NCI-H82 (cell line): ENCODE data around the gene PRDX6.
"Not testable (repeated sequence)": the region's sequence is repeated elsewhere in the genome, so short reads cannot be mapped to it uniquely, and the experiment has no call there.

ENCODE experiments used
- DNase-seq: peaks from one replicate; lab custom pipeline; 2025; lab: John Stamatoyannopoulos, UW

The PRDX6 gene

GRCh38 chr1:173477286-173478093 lies at the start of gene PRDX6:
Gene PRDX6 (plus strand): TSS chr1:173477335. CDS start chr1:173477398, 63 bp downstream.
- DNase-seq: peak; percentile 67

GRCh38 chr1:173429471-173430402 lies 47.4 kb upstream of the PRDX6 start:
- DNase-seq: peak; percentile 96

- peak; percentile 86 for DNase-seq
Measured at GRCh38 chr1:173430677-173431303, 46.3 kb upstream of the PRDX6 start.

DNA sequence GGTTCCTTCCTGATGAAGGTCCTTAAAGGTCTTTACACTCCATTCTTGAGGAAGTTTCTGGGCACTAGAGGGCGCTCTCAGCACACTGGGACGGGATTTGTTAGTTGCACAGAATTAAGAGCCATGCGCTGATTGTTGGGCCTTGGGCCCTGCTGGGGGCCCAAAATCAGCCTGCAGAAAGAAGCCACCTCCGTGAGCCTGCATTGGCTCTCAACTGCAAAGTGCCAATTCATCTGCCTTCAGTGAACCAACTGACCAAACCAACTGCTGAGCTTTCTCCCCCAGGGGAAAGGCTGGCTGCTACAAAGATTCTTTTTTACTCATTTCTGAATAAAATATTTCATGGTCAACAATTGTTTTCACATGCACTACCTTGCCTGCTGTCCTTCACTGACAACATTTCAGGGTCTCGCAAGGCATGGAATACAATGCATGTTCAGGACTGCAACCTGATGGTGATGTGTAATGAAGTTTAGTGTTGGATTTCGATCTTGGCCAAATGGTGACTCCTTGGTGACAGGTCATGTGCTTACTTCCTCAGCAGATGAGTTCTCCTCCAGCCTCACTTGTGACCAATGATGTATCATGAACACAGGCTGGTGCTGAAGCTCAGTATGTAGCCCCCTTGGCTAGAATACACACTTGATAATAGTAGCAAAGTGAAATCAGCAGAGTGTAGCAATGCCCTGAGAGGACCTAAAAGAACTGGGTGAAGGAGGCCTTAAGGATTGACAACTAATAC lies 45.7 kb upstream of the PRDX6 start:
- peak; percentile 99 for DNase-seq

DNA sequence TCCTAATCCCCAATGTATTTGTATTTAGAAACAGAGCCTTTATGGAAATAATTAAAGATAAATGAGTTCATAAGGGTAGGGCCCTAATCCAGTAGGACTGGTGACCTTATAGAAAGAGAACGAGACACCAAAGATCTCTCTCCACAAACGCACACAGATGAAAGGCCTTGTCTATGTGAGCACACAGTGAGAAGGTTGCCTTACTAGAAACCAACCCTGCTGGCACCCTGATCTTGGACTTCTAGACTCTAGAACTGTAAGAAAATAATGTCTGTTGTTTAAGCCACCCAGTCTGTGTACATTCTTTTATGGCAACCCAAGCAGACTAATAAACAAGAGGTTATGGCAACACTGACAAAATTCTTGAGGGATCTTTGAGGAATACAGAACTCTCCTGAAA lies 44.8 kb upstream of the PRDX6 start:
- DNase-seq: no peak

GRCh38 chr1:173433751-173434326 lies 43.3 kb upstream of the PRDX6 start:
- no peak for DNase-seq

DNA sequence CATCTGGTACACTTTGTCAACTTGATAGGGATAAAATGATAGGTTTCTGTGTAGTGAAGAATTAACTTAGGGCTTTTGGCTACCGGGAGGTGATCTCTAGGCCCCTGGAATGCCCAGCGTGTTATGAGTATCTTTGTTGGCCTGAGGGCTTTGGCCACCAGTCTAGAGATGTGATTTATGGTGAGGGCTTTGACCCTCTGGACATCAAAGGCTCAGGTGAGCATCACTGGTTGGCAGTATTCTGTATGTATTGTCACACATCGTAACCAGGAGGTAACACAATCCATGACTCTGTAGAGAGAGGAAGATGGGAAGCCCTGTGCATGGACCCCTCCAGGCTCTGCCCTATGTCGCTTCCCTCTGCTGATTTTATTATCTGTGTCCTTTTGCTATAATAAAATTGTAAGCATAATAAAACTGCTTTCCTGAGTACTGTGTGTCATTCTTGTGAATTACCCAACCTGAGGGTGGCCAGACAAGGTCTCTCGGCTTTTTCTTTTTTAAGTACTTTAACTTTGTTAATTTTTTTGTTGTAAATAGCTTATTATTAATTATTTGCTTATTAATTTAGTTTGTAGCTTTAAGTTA lies 40.2 kb upstream of the PRDX6 start:
- no peak for DNase-seq

DNA sequence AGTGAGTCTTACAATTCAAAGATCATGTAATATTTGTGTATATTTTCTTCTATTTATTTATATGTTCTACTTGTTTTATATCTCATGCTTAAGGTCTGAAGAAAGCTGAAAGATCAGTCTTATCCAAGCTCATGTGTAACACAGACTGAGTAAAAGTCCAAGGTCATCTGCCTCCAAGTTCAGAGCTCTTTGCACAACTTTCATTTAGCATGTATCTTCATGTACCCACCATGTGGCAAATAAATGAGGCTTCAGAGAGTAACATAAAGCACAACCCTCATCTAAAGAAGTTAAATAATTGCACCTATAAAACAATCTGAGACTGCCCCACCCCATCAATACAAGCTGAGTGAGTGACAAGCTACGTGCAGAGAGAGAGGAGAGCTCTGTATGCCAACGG lies 38.5 kb upstream of the PRDX6 start:
- no peak for DNase-seq

- no peak for DNase-seq
Measured at GRCh38 chr1:173440430-173440829, 36.7 kb upstream of the PRDX6 start.

- DNase-seq: peak; percentile 73
Measured at GRCh38 chr1:173444757-173445156, 32.4 kb upstream of the PRDX6 start.

DNA sequence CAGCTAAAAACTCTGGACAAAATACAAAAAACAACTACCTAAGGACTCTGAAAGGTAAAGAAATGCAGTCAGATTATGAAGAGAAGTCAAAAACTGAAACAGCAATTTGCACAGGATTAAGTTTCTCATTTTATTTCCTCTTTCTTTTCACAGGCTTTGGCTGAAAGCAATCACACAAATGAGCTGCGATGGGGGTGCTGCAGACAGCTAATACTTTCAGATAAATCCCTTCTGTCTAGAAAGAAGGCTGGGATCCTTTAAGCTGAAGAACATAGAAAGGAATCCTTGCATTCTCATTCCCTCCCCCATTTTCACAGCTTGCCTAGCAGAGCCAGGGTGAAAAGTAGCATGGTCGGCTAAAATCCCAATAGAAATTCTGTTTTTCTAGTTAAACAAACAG lies 32.0 kb upstream of the PRDX6 start:
- DNase-seq: peak; percentile 94

GRCh38 chr1:173445656-173446055 lies 31.5 kb upstream of the PRDX6 start:
- peak; percentile 21 for DNase-seq

GRCh38 chr1:173447224-173447623 lies 29.9 kb upstream of the PRDX6 start:
- no peak for DNase-seq

GRCh38 chr1:173448945-173449344 lies 28.2 kb upstream of the PRDX6 start:
- no peak for DNase-seq

DNA sequence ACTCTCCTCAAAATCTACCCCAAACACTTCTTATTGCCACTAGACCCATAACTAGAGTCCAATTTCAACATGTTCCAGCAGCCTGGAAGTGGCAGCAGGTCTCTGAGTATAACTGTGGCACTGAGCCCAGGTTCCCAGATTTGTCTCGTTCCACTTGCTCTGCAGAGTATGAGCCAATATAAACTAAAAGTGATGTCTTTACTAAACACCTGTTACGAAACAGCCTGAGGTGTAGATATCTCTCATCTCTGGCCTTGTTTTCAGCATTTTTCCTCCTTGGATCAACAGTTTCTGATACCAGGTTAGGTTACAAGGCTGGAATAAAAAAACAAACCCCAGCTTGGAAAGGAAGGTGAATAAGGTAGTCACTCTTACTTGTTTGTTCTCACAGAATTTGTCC lies 25.2 kb upstream of the PRDX6 start:
- no peak for DNase-seq

- DNase-seq: no peak
Measured at GRCh38 chr1:173453982-173454381, 23.2 kb upstream of the PRDX6 start.

DNA sequence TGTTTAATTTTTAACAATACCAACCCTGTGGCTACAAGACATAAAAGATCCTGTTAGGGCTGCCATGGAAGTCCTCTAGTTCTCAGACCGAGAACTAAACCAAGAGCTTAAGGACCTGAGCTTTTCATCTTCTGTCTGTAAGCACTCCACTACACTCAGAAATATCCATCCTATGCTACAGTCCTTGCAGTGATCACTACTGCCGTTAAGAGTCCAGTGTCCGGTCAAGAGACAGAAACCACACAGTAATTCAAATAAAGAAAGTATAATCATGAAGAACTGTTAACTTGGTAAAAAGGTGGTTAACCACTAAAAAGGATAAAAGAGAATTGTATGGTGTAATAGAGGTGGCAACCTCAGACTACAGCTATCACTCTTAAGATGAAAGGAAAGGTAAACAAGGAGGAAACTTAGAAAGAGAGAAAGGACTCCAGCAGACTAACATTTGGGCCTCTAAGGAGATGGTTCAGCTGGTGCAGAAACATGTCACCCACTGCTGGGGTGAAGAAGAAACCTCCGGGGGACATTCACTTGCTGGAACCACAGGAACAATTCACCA lies 22.1 kb upstream of the PRDX6 start:
- no peak for DNase-seq

DNA sequence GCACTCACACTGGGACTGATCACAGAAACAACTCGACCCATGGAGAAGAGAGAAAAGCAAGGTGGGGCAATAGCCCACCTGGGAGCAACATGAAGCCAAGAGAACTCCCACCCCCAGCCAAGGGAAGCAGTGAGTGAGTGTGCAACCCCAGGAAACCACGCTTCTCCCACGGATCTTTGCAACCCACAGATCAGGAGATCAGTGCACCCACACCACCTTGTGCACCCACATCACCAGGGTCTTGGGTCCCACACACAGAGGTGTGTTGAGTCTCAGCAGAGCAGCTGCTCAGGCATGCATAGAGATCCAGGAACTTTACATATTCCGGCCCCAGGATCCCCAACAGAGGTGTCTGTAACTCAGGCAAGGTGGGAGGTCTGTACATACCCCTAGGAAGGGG lies 17.2 kb upstream of the PRDX6 start:
- no peak for DNase-seq

DNA sequence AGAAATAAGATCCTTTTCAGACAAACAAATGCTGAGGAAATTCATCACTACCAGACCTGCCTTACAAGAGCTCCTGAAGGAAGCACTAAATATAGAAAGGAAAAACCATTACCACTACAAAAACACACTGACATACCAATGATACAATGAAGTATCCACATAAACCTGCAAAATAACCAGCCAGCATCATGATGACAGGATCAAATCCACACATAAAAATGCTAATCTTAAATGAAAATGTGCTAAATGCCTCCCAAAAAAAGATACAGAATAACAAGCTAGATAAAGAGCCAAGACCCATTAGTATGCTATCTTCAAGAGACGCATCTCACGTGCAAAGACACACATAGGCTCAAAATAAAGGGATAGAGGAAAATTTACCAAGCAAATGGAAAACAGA lies 14.5 kb upstream of the PRDX6 start:
- DNase-seq: not testable (repeated sequence)

GRCh38 chr1:173464185-173464584 lies 12.9 kb upstream of the PRDX6 start:
- not testable (repeated sequence) for DNase-seq

- DNase-seq: no peak
Measured at GRCh38 chr1:173467426-173467825, 9.7 kb upstream of the PRDX6 start.
